Gastroesophageal sphincter (tissue), 4 donors: Measurements from ENCODE around the gene CAMSAP3. TPM values are rescaled to one million over a fixed set of nuclear protein-coding genes. Genes with fewer than 3 reads are reported as not detected.
"Not testable (repeated sequence)": the region's sequence is repeated elsewhere in the genome, so short reads cannot be mapped to it uniquely, and the experiment has no call there.

Source experiments
- ATAC-seq: fragments of 150-250 bp; one replicate; pipeline ENCODE4 v1.9.1; 2016; ENCODE audit warnings: mild to moderate bottlenecking, moderate library complexity
- H3K27ac ChIP-seq, 4 donors: fragments of 200-600 bp; sonication (generic) in 3 of 4; 1 replicate in 3 of 4; 2 replicates in 1 of 4; pipeline ENCODE4 v1.5.1; 2016 to 2019
- H3K27me3 ChIP-seq: fragments of 200-600 bp; sonication (generic); one replicate; pipeline ENCODE4 v1.5.1; 2019
- H3K36me3 ChIP-seq, 2 donors: fragments of 200-600 bp; sonication (generic); one replicate each; pipeline ENCODE4 v1.5.1; 2019; ENCODE audit warnings: control low read depth in 1 of 2
- H3K4me1 ChIP-seq, 3 donors: fragments of 200-600 bp; sonication (generic); 1 replicate in 2 of 3; 2 replicates in 1 of 3; pipeline ENCODE4 v1.5.1; 2016 to 2019; ENCODE audit warnings: control low read depth in 2 of 3
- H3K4me3 ChIP-seq, 2 donors: fragments of 200-600 bp; sonication (generic); one replicate each; pipeline ENCODE4 v1.5.1; 2019; ENCODE audit warnings: mild to moderate bottlenecking in 1 of 2, moderate library complexity in 1 of 2
- H3K9me3 ChIP-seq, 3 donors: fragments of 200-600 bp; sonication (generic); one replicate each; pipeline ENCODE4 v1.5.1; 2017 to 2019; ENCODE audit warnings: control low read depth in 2 of 3
- EP300 ChIP-seq: sonication (generic); formaldehyde crosslinking; IDR thresholded peaks from one replicate; pipeline ENCODE4 v1.6.1; 2017; ENCODE audit warnings: antibody characterized with exemption, mild to moderate bottlenecking
- POLR2A ChIP-seq, 2 donors: fragments of 450-650 bp; IDR thresholded peaks; one replicate each; pipeline ENCODE4 v1.6.1; 2017; ENCODE audit warnings: antibody characterized with exemption in 2 of 2, mild to moderate bottlenecking in 2 of 2, moderate library complexity in 1 of 2
- POLR2AphosphoS5 ChIP-seq: sonication (generic); formaldehyde crosslinking; IDR thresholded peaks from one replicate; pipeline ENCODE4 v1.6.1; 2017; ENCODE audit warnings: antibody characterized with exemption
- WGBS, 2 donors: methylation state at CpG; one replicate each; pipeline ENCODE4 v1.1.5; 2018; ENCODE audit warnings: low coverage in 1 of 2; 5-methylcytosine and 5-hydroxymethylcytosine counted together
- total RNA-seq, 4 donors: library from RNA; depleted of rRNA; stranded (reverse); fragments of >200 nt; gene quantifications; one replicate each; pipeline ENCODE4 v1.1.0, GENCODE V29; 2016
- TF ChIP-seq, protein P1 (sequence below), 4 experiments: fragments of 200-600 bp in 2 of 4; fragments of 450-650 bp in 2 of 4; sonication (generic) in 1 of 4; IDR thresholded peaks; one replicate each; pipeline ENCODE4 v1.5.1; 2017 to 2019; ENCODE audit warnings: antibody characterized with exemption in 4 of 4, mild to moderate bottlenecking in 2 of 4, moderate library complexity in 2 of 4

CAMSAP3 gene
- total RNA-seq, 4 donors from 2014 or later = 0.46 to 2.1 TPM; not detected in 2

DNA sequence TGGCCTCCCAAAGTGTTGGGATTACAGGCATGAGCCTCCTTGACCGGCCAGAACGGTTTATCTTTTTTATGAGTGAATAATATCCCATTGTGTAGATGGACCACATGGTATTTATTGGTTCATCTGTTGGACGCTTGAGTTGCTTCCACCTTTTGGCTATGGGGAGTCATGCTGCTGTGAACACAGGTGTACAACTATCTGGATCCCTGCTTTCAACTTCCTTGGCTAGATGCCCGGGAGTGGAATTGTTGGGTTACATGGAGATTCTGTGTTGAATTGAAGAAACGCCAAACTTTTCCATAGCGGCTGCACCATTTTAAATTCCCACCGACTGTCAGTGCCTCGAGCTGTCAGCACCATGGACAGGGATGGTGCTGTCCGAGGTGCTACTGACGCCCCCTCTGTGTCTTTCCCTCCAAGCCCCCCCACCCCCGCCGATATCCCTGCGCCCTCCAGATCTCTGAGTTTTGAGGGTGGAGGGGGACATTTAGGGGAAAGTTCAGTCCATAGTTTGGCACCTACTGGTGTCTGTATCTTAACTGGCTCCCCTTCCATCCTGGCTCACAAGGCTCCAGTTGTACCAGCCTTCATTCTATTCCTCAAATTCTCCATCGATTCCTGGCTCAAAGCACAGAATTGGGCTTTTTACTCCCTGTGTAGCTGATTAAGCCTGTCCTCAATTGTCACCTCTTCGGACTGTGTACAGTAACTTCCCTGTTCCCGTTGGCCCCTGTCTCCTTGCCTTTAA, 32.8 kb upstream of the CAMSAP3 start:
- Histone ChIP-seq H3K4me1 (no peaks in the 10 kb centered on the region), H3K36me3 (peaks cover 0 to 54% of the 10 kb centered on the region in 2 donors), H3K27me3 (no peaks in the 10 kb centered on the region), H3K9me3 (no peaks in the 10 kb centered on the region), H3K27ac (no peak overlapping the region), H3K4me3 (no peak overlapping the region)
- ATAC-seq = no peak
- no peak for TF ChIP-seq POLR2A (IDR thresholded peaks at IDR 0.05)
- TF ChIP-seq EP300 = no peak
- TF ChIP-seq, protein P1, sequence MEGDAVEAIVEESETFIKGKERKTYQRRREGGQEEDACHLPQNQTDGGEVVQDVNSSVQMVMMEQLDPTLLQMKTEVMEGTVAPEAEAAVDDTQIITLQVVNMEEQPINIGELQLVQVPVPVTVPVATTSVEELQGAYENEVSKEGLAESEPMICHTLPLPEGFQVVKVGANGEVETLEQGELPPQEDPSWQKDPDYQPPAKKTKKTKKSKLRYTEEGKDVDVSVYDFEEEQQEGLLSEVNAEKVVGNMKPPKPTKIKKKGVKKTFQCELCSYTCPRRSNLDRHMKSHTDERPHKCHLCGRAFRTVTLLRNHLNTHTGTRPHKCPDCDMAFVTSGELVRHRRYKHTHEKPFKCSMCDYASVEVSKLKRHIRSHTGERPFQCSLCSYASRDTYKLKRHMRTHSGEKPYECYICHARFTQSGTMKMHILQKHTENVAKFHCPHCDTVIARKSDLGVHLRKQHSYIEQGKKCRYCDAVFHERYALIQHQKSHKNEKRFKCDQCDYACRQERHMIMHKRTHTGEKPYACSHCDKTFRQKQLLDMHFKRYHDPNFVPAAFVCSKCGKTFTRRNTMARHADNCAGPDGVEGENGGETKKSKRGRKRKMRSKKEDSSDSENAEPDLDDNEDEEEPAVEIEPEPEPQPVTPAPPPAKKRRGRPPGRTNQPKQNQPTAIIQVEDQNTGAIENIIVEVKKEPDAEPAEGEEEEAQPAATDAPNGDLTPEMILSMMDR (IDR thresholded peaks at IDR 0.05) = no peak
- TF ChIP-seq POLR2AphosphoS5 = no peak
- WGBS, 2 donors = 48 to 60% methylated on average over 1 to 12 of the region's 16 CpGs

DNA sequence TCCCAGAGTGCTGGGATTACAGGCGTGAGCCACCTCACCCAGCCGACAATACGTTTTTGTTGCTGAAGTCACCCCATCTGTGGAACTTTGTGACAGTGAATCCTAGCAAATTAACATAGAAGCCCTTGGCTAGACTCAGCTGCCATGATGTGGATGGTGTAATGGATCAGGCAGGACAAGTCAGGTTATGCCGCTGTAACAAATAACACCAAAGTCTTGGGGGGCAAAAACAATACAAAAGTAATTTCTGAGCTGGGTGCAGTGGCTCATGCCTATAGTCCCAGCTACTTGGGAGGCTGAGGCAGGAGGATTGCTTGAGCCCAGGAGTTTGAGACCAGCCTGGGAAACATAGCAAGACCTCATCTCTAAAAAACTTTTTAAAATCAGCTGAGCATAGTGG, 30.8 kb upstream of the CAMSAP3 start:
- 100% methylated on average over 2 of the region's 4 CpGs; no CpG with 5 or more reads in 1 of the 2 donors for WGBS, 2 donors
- H3K27me3 ChIP-seq = no peaks in the 10 kb centered on the region
- no peak overlapping the region for H3K27ac ChIP-seq
- H3K36me3 ChIP-seq = peaks cover 0 to 34% of the 10 kb centered on the region in 2 donors
- no peak for ATAC-seq
- TF ChIP-seq, protein P1 (IDR thresholded peaks at IDR 0.05) = no peak
- TF ChIP-seq POLR2A (IDR thresholded peaks at IDR 0.05) (no peak), POLR2AphosphoS5 (no peak), EP300 (no peak)
- H3K4me1 ChIP-seq = no peaks in the 10 kb centered on the region
- H3K4me3 ChIP-seq = no peak overlapping the region
- no peaks in the 10 kb centered on the region for H3K9me3 ChIP-seq

DNA sequence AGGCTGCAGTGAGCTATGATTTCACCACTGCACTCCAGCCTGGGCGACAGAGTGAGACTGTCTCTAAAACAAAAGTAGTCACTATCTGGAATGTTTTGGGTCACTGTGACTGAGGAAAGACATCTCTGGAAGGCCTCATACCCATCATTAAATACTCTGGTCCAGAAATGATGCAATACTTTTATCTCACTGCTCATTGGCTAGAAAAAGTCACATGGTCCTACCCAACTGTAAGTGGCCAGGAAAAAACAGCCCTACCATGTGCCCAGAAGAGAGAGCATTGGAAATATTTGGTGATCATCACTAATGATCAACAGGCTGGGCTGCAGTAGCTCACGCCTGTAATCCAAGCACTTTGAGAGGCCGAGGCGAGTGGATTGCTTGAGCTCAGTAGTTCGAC, 30.3 kb upstream of the CAMSAP3 start:
- TF ChIP-seq EP300 (no peak), POLR2A (IDR thresholded peaks at IDR 0.05) (no peak), POLR2AphosphoS5 (no peak)
- TF ChIP-seq, protein P1 (IDR thresholded peaks at IDR 0.05) = no peak
- Histone ChIP-seq H3K36me3 (peaks cover 0 to 29% of the 10 kb centered on the region in 2 donors), H3K4me3 (no peak overlapping the region), H3K4me1 (no peaks in the 10 kb centered on the region), H3K27ac (no peak overlapping the region), H3K27me3 (no peaks in the 10 kb centered on the region), H3K9me3 (no peaks in the 10 kb centered on the region)
- no peak for ATAC-seq
- 93 to 94% methylated on average over 5 of the region's 5 CpGs for WGBS, 2 donors

DNA sequence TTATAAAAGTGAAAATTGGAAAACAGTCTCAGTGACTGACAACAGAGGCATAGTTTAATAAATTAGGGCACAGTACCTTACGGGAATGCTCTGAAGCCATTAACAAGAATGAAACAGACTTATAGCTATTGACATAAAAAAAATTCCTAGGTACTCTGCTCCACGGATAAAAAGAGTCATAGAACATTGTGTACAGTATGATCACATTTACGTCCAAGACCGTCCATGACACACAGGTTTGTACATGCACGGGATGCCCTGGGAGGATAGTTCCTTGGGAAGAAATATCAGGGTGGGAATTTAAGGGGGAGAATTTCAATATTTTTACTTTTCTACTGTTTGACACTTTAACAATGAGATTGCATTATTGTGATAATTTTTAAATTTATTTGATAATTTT, 24.9 kb upstream of the CAMSAP3 start:
- Histone ChIP-seq H3K9me3 (no peaks in the 10 kb centered on the region), H3K36me3 (peaks cover 0 to 5% of the 10 kb centered on the region in 2 donors), H3K4me1 (no peaks in the 10 kb centered on the region), H3K4me3 (no peak overlapping the region), H3K27ac (no peak overlapping the region), H3K27me3 (no peaks in the 10 kb centered on the region)
- TF ChIP-seq, protein P1 (IDR thresholded peaks at IDR 0.05) = no peak
- no peak for TF ChIP-seq POLR2AphosphoS5
- no peak for TF ChIP-seq EP300
- no peak for TF ChIP-seq POLR2A (IDR thresholded peaks at IDR 0.05)
- no peak for ATAC-seq
- WGBS, 2 donors = 68 to 74% methylated on average over 5 of the region's 5 CpGs

DNA sequence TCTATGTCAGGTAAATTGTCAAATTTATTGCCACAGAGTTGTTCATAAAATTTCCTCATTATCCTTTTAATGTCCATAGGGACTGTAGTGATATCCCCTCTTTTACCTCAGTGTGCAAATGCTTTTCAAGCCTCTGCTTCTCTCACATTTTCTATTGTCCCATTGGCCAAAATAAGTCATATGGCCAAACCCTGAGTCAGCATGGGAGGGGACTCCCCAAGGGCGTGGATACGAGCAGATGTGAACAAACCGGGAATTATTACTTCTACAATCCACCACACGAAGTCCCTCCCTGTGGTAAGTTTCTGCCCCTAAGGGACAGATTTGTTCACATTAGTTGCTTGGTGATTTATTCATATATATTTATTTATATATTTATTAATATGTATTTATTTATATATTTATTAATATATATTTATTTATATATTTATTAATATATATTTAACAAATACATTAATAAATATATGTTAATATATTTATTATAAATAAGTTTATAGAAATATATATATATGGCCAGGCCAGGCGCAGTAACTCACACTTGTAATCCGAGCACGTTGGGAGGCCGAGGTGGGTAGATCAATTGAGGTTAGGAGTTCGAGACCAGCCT, 20.1 kb upstream of the CAMSAP3 start:
- H3K4me1 ChIP-seq = no peaks in the 10 kb centered on the region
- ATAC-seq = no peak
- no peaks in the 10 kb centered on the region for H3K9me3 ChIP-seq
- H3K27ac ChIP-seq = no peak overlapping the region
- H3K27me3 ChIP-seq = no peaks in the 10 kb centered on the region
- H3K36me3 ChIP-seq = peaks cover 0 to 5% of the 10 kb centered on the region in 2 donors
- WGBS, 2 donors = 73 to 77% methylated on average over 9 of the region's 9 CpGs
- no peak for TF ChIP-seq EP300
- TF ChIP-seq POLR2A (IDR thresholded peaks at IDR 0.05) = no peak
- TF ChIP-seq POLR2AphosphoS5 = no peak
- TF ChIP-seq, protein P1 (IDR thresholded peaks at IDR 0.05) = no peak
- no peak overlapping the region for H3K4me3 ChIP-seq

DNA sequence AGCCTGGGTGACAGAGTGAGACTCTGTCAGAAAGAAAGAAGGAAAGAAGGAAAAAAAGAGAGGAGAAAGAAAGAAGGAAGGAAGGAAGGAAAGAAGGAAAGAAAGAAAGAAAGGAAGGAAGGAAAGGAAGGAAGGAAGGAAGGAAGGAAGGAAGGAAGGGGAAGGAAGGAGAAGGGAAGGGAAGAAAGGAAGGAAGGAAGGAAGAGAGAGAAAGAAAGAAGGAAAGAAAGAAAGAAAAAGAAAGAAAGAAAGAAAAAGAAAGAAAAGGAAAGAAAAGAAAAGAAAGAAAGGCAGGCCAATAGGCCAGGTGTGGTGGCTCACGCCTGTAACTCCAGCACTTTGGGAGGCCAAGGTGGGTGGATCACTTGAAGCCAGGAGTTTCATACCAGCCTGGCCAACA, 18.2 kb upstream of the CAMSAP3 start:
- not testable (repeated sequence) for ATAC-seq, H3K9me3 ChIP-seq, H3K4me1 ChIP-seq, H3K4me3 ChIP-seq, H3K27me3 ChIP-seq, H3K27ac ChIP-seq, H3K36me3 ChIP-seq
- 86 to 88% methylated on average over 1 of the region's 1 CpG for WGBS, 2 donors
